GM19468 (cell line): ENCODE data around the gene ASAH2.
A peak's percentile ranks its signal among the peaks of the same experiment; 100 is the strongest.
"Not testable (repeated sequence)": the region's sequence is repeated elsewhere in the genome, so short reads cannot be mapped to it uniquely, and the experiment has no call there.

ENCODE experiments used
- ATAC-seq: cut with Tn5 transposase; IDR thresholded peaks from one replicate; pipeline ENCODE4 v1.9.1; 2021; ENCODE audit warnings: mild to moderate bottlenecking, moderate library complexity, moderate number of reproducible peaks; ENCODE audit not compliant: unreplicated experiment; ENCODE audit errors: extremely low read depth

Gene ASAH2

GRCh38 chr10:50260791-50261281, 9.5 kb upstream of the ASAH2 start:
- ATAC-seq, result peak; percentile 100

GRCh38 chr10:50254479-50254878, 3.2 kb upstream of the ASAH2 start:
- no peak for ATAC-seq

GRCh38 chr10:50250096-50250854, 1.0 kb downstream of the ASAH2 start:
- no peak for ATAC-seq

- ATAC-seq, result no peak
Observed at GRCh38 chr10:50248598-50248997, 2.7 kb downstream of the ASAH2 start.

GRCh38 chr10:50248062-50248461, 3.3 kb downstream of the ASAH2 start:
- no peak for ATAC-seq

GRCh38 chr10:50244201-50244600, 7.1 kb downstream of the ASAH2 start:
- ATAC-seq, result no peak

GRCh38 chr10:50242777-50243176, 8.5 kb downstream of the ASAH2 start:
- ATAC-seq, result no peak

GRCh38 chr10:50241478-50241877, 9.8 kb downstream of the ASAH2 start:
- ATAC-seq, result not testable (repeated sequence)

- no peak for ATAC-seq
Observed at GRCh38 chr10:50234486-50234885, 16.8 kb downstream of the ASAH2 start.

GRCh38 chr10:50232261-50232639, 19.1 kb downstream of the ASAH2 start:
- no peak for ATAC-seq

GRCh38 chr10:50231515-50232260, 19.6 kb downstream of the ASAH2 start:
- ATAC-seq, result no peak

- ATAC-seq, result no peak
Observed at GRCh38 chr10:50229460-50229859, 21.9 kb downstream of the ASAH2 start.

- no peak for ATAC-seq
Observed at GRCh38 chr10:50228672-50229071, 22.6 kb downstream of the ASAH2 start.

GRCh38 chr10:50226610-50227009, 24.7 kb downstream of the ASAH2 start:
- ATAC-seq, result no peak

GRCh38 chr10:50224330-50224952, 26.9 kb downstream of the ASAH2 start:
- peak; percentile 70 for ATAC-seq

GRCh38 chr10:50222199-50222598, 29.1 kb downstream of the ASAH2 start:
- no peak for ATAC-seq

GRCh38 chr10:50221470-50221869, 29.8 kb downstream of the ASAH2 start:
- no peak for ATAC-seq

- ATAC-seq, result no peak
Observed at GRCh38 chr10:50219646-50220045, 31.7 kb downstream of the ASAH2 start.

GRCh38 chr10:50219200-50219599, 32.1 kb downstream of the ASAH2 start:
- ATAC-seq, result no peak

GRCh38 chr10:50216894-50217293, 34.4 kb downstream of the ASAH2 start:
- ATAC-seq, result no peak

GRCh38 chr10:50216418-50216817, 34.9 kb downstream of the ASAH2 start:
- ATAC-seq, result no peak
